Lower leg skin (tissue), 4 donors: Measurements from ENCODE around the gene DGKA. TPM values are rescaled to one million over a fixed set of nuclear protein-coding genes. Genes with fewer than 3 reads are reported as not detected.
"Not testable (repeated sequence)": the region's sequence is repeated elsewhere in the genome, so short reads cannot be mapped to it uniquely, and the experiment has no call there.

ENCODE experiments used
- DNase-seq, 2 donors: peaks; one replicate each; pipeline ENCODE4 v3.0.0-alpha.2; 2019; ENCODE audit warnings: low spot score in 2 of 2
- H3K4me3 ChIP-seq: fragments of 200-600 bp; sonication (generic); 2 replicates; pipeline ENCODE4 v1.5.1; 2017; ENCODE audit warnings: mild to moderate bottlenecking, low read depth; ENCODE audit not compliant: poor library complexity, severe bottlenecking
- CTCF ChIP-seq, 3 donors: fragments of 450-650 bp; IDR thresholded peaks; one replicate each; pipeline ENCODE4 v1.5.1; 2016; ENCODE audit warnings: antibody characterized with exemption in 3 of 3, mild to moderate bottlenecking in 3 of 3, moderate library complexity in 2 of 3
- POLR2A ChIP-seq, 2 donors: fragments of 450-650 bp; IDR thresholded peaks; one replicate each; pipeline ENCODE4 v1.6.1; 2016 to 2017; ENCODE audit warnings: antibody characterized with exemption in 2 of 2, mild to moderate bottlenecking in 1 of 2, moderate library complexity in 1 of 2
- WGBS, 2 donors: methylation state at CpG; one replicate each; pipeline ENCODE4 v1.1.5; 2018; 5-methylcytosine and 5-hydroxymethylcytosine counted together
- intact Hi-C: fragments of 100-400 bp; cut with DNase I; formaldehyde crosslinking; loops from one replicate; pipeline ENCODE4 v1.15.0; 2023; ENCODE audit warnings: low total_unique reads
- total RNA-seq, 4 donors: library from RNA; depleted of rRNA; stranded (reverse); fragments of >200 nt; gene quantifications; one replicate each; pipeline ENCODE4 v1.1.0, GENCODE V29; 2016

The DGKA gene
- total RNA-seq, 4 donors from 2014 or later: 139 to 354 (median 176) TPM

GRCh38 chr12:55993230-55993853 lies 62.4 kb downstream of the DGKA start:
- H3K4me3 ChIP-seq: no peak overlapping the region
- no peak for DNase-seq
- TF ChIP-seq POLR2A (IDR thresholded peaks at IDR 0.05): no peak
- no peak for TF ChIP-seq CTCF (IDR thresholded peaks at IDR 0.05)
- intact Hi-C loops: no loop called here
- 83 to 89% methylated on average over 4 of the region's 4 CpGs for WGBS, 2 donors

- WGBS, 2 donors: 80 to 90% methylated on average over 8 of the region's 8 CpGs
- intact Hi-C loops: no loop called here
- DNase-seq: no peak
- H3K4me3 ChIP-seq: no peak overlapping the region
- no peak for TF ChIP-seq CTCF (IDR thresholded peaks at IDR 0.05)
- no peak for TF ChIP-seq POLR2A (IDR thresholded peaks at IDR 0.05)
These were observed 64.4 kb downstream of the DGKA start for GRCh38 chr12:55995366-55995765.

- peak in 1 of 2 donors; percentile 39 for DNase-seq
- TF ChIP-seq CTCF (IDR thresholded peaks at IDR 0.05): peak in 1 of 3 donors; percentile 21
- TF ChIP-seq POLR2A (IDR thresholded peaks at IDR 0.05): no peak
- peak overlapping the region; percentile 39 for H3K4me3 ChIP-seq
- WGBS, 2 donors: 26 to 29% methylated on average over 14 of the region's 14 CpGs
- intact Hi-C loops: no loop called here
These were observed 65.3 kb downstream of the DGKA start for GRCh38 chr12:55996201-55996714.

- intact Hi-C loops: no loop called here
- no peak for TF ChIP-seq CTCF (IDR thresholded peaks at IDR 0.05)
- TF ChIP-seq POLR2A (IDR thresholded peaks at IDR 0.05): no peak
- 1 to 2% methylated on average over 25 to 27 of the region's 27 CpGs for WGBS, 2 donors
- DNase-seq: peak; percentile 96 to 99
- H3K4me3 ChIP-seq: peak within 1 kb of the TSS; percentile 39
These were observed 66.0 kb downstream of the DGKA start, which contains the start of gene SUOX for GRCh38 chr12:55996715-55997534. Gene SUOX, plus strand, starts transcription at chr12:55997276. Its CDS starts 4,946 bp downstream, at chr12:56002222.

DNA sequence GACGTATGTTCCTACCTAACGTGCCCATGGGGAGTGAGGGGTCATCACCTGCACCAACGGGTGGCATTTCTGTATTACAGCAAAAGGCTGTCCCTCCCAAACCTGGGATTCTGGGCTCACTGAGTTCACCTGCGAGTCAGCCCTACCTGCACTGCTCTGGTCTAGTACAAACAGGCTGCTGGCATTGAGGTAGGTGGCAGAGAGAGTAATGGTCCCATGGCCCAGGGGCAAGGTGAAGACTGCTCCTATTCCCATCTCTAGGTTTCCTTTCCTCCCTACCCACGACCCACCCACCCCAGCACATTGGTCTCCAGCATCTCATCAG lies 66.5 kb downstream of the DGKA start:
- intact Hi-C loops: no loop called here
- TF ChIP-seq CTCF (IDR thresholded peaks at IDR 0.05) (no peak), POLR2A (IDR thresholded peaks at IDR 0.05) (no peak)
- H3K4me3 ChIP-seq: peak overlapping the region; percentile 39
- 4 to 6% methylated on average over 5 of the region's 5 CpGs for WGBS, 2 donors
- DNase-seq: no peak

GRCh38 chr12:55999522-55999921 lies 68.6 kb downstream of the DGKA start:
- DNase-seq, H3K4me3 ChIP-seq, intact Hi-C loops: not testable (repeated sequence)
- 73 to 77% methylated on average over 6 of the region's 6 CpGs for WGBS, 2 donors

GRCh38 chr12:55999999-56000540 lies 69.1 kb downstream of the DGKA start:
- H3K4me3 ChIP-seq, intact Hi-C loops, DNase-seq: not testable (repeated sequence)
- 94 to 95% methylated on average over 9 to 33 of the region's 33 CpGs for WGBS, 2 donors
